K562 (cell line): ENCODE results near the gene ENTPD6. TPM values are rescaled to one million over a fixed set of nuclear protein-coding genes. Genes with fewer than 3 reads are reported as not detected.

Source experiments
- ATAC-seq: fragments of 200-7000 bp; cut with Tn5 transposase; 3 replicates; pipeline ENCODE4 v1.9.1; 2020; ENCODE audit warnings: moderate library complexity
- BruUV-seq: library from RNA; stranded (reverse); fragments of 400-500 nt; replicated peaks from 2 replicates; lab custom pipeline; 2021; lab: Mats Ljungman, UMichigan
- CTCF ChIA-PET: fragments of 300-600 bp; formaldehyde crosslinking; extraction: SDS; loops from one replicate; lab custom pipeline; 2021; ENCODE audit warnings: low intra/inter-chr PET ratio; lab: Yijun Ruan, JAX
- POLR2A ChIA-PET: fragments of 300-600, 350-650 bp; sonication (Branson Sonifier 250); formaldehyde crosslinking; extraction: SDS; loops from one replicate; lab custom pipeline; 2021; ENCODE audit warnings: antibody characterized with exemption, inconsistent platforms; lab: Yijun Ruan, JAX
- DNase-seq, 4 experiments: peaks; one replicate each; pipeline versions ENCODE4 v3.0.0 to v3.0.0-alpha.2; 2011 to 2018; ENCODE audit warnings: low spot score in 3 of 4, mixed read lengths in 3 of 4; ENCODE audit errors: extremely low read depth in 1 of 4
- FAIRE-seq: peaks from 2 replicates; lab custom pipeline; 2011; peaks lifted over from hg19 to GRCh38; lab: Jason Lieb, UNC
- H2AFZ ChIP-seq: 2 replicates; pipeline ENCODE4 v1.6.0; 2011; ENCODE audit warnings: low read depth, low read length, control low read depth, inconsistent platforms
- H3K27ac ChIP-seq: fragments of 200-600 bp; 3 replicates; pipeline ENCODE4 v1.8.0; 2011; ENCODE audit warnings: low read depth, mild to moderate bottlenecking, control low read depth, inconsistent platforms, low read length, moderate library complexity, mixed read lengths; ENCODE audit errors: extremely low read depth
- H3K27me3 ChIP-seq, 2 experiments: fragments of 300-600 bp in 1 of 2; 2 replicates in 1 of 2; 3 replicates in 1 of 2; pipeline versions ENCODE4 v1.6.0 to v1.8.0; 2011; ENCODE audit warnings: inconsistent platforms in 2 of 2, low read length in 2 of 2, mild to moderate bottlenecking in 1 of 2, mixed read lengths in 1 of 2, moderate library complexity in 1 of 2; ENCODE audit not compliant: control insufficient read depth in 2 of 2, insufficient read depth in 2 of 2
- H3K36me3 ChIP-seq: fragments of 300-600 bp; 3 replicates; pipeline ENCODE4 v1.8.0; 2011; ENCODE audit warnings: mild to moderate bottlenecking, low read length, inconsistent platforms; ENCODE audit not compliant: control insufficient read depth, insufficient read depth
- H3K4me1 ChIP-seq, 2 experiments: fragments of 200-600 bp in 1 of 2; replicated peaks in 1 of 2; 2 replicates in 1 of 2; 3 replicates in 1 of 2; pipeline versions ENCODE4 v1.5.1 to v1.8.0; 2011; ENCODE audit warnings: inconsistent platforms in 2 of 2, low read length in 2 of 2, mild to moderate bottlenecking in 1 of 2, mixed read lengths in 1 of 2, moderate library complexity in 1 of 2; ENCODE audit not compliant: control insufficient read depth in 2 of 2, insufficient read depth in 2 of 2
- H3K4me2 ChIP-seq: 2 replicates; pipeline ENCODE4 v1.6.1; 2011; ENCODE audit warnings: low read length, control low read depth, inconsistent platforms, mixed read lengths; ENCODE audit not compliant: insufficient read depth
- H3K4me3 ChIP-seq: fragments of 200-600 bp; sonication (generic), shearing (Covaris generic); 2 replicates; pipeline ENCODE4 v1.5.1; 2016; ENCODE audit warnings: control low read depth, inconsistent platforms
- H3K79me2 ChIP-seq: fragments of 200-600 bp; 3 replicates; pipeline ENCODE4 v1.8.0; 2011; ENCODE audit warnings: low read length, inconsistent platforms; ENCODE audit not compliant: control insufficient read depth, insufficient read depth
- H3K9ac ChIP-seq, 2 experiments: 2 replicates each; pipeline versions ENCODE4 v1.6.0 to v1.6.1; 2011; ENCODE audit warnings: low read depth in 2 of 2, low read length in 2 of 2, control low read depth in 1 of 2, inconsistent platforms in 1 of 2, mild to moderate bottlenecking in 1 of 2, mixed read lengths in 1 of 2; ENCODE audit not compliant: insufficient read depth in 1 of 2
- H3K9me1 ChIP-seq: one replicate; pipeline ENCODE4 v1.6.0; 2011; ENCODE audit warnings: inconsistent platforms, mild to moderate bottlenecking, low read length, moderate library complexity; ENCODE audit not compliant: control insufficient read depth, insufficient read depth
- H3K9me3 ChIP-seq: replicated peaks from 2 replicates; pipeline ENCODE4 v1.5.1; 2011; ENCODE audit warnings: low read depth, low read length, inconsistent platforms; ENCODE audit not compliant: control insufficient read depth, insufficient read depth
- H4K20me1 ChIP-seq: replicated peaks from 2 replicates; pipeline ENCODE4 v1.6.1; 2011; ENCODE audit warnings: low read length, inconsistent platforms, mixed read lengths; ENCODE audit not compliant: control insufficient read depth, insufficient read depth
- C11orf30 ChIP-seq: fragments of 450-650 bp; IDR thresholded peaks from 2 replicates; pipeline ENCODE4 v1.6.1; 2016; ENCODE audit warnings: low read depth, mild to moderate bottlenecking
- CBFA2T2 ChIP-seq: fragments of 450-650 bp; conservative IDR thresholded peaks from 2 replicates; pipeline ENCODE4 v1.6.1; 2017; ENCODE audit warnings: mild to moderate bottlenecking
- HDAC2 ChIP-seq: fragments of 450-650 bp; IDR thresholded peaks from 2 replicates; pipeline ENCODE4 v1.6.1; 2016; ENCODE audit warnings: mild to moderate bottlenecking
- IRF9 ChIP-seq: fragments of 450-650 bp; IDR thresholded peaks from 2 replicates; pipeline ENCODE4 v1.6.1; 2016; ENCODE audit warnings: missing biosample characterization, missing genetic modification characterization
- MTA2 ChIP-seq: fragments of 450-650 bp; IDR thresholded peaks from 2 replicates; pipeline ENCODE4 v1.6.1; 2016; ENCODE audit warnings: low read depth
- NFIC ChIP-seq: fragments of 450-650 bp; IDR thresholded peaks from 2 replicates; pipeline ENCODE4 v1.6.1; 2017; ENCODE audit warnings: mild to moderate bottlenecking, inconsistent platforms
- PHF21A ChIP-seq: fragments of 450-650 bp; IDR thresholded peaks from 2 replicates; pipeline ENCODE4 v1.6.1; 2017; ENCODE audit warnings: low read depth, borderline replicate concordance
- PTRF ChIP-seq: fragments of 450-650 bp; IDR thresholded peaks from 2 replicates; pipeline ENCODE4 v1.6.1; 2016; ENCODE audit warnings: mild to moderate bottlenecking, missing genetic modification characterization, missing compliant biosample characterization
- SMAD1 ChIP-seq: fragments of 150-350 bp; IDR thresholded peaks from 2 replicates; pipeline ENCODE4 v1.6.1; 2014; ENCODE audit warnings: low read length, low read depth; ENCODE audit not compliant: partially characterized antibody
- SRSF7 ChIP-seq: fragments of 200-400 bp; formaldehyde crosslinking; optimal IDR thresholded peaks from 2 replicates; pipeline ENCODE3; 2017; ENCODE audit warnings: mild to moderate bottlenecking, low read depth, low read length
- ZNF282 ChIP-seq: sonication (generic); formaldehyde crosslinking; IDR thresholded peaks from 2 replicates; pipeline ENCODE4 v1.8.1; 2023; ENCODE audit warnings: missing genetic modification reagents
- ZNF311 ChIP-seq: fragments of 250-450 bp; sonication (Bioruptor Pico); IDR thresholded peaks from 2 replicates; pipeline ENCODE4 v1.4.0; 2020; ENCODE audit warnings: mild to moderate bottlenecking, moderate library complexity
- ZNF444 ChIP-seq: fragments of 250-450 bp; sonication (Bioruptor Pico); IDR thresholded peaks from 2 replicates; pipeline ENCODE4 v1.4.0; 2020; ENCODE audit warnings: mild to moderate bottlenecking, moderate library complexity
- ZNF707 ChIP-seq: fragments of 250-450 bp; sonication (Bioruptor Pico); conservative IDR thresholded peaks from 2 replicates; pipeline ENCODE4 v1.8.0; 2022; ENCODE audit warnings: inconsistent platforms, mild to moderate bottlenecking, moderate library complexity
- ZNF764 ChIP-seq: fragments of 250-450 bp; sonication (Bioruptor Pico); IDR thresholded peaks from 2 replicates; pipeline ENCODE4 v1.4.0; 2020; ENCODE audit warnings: low read depth, mild to moderate bottlenecking, moderate library complexity
- WGBS: fragments of 100-300 bp; shearing (Covaris generic); methylation state at CpG from one replicate; pipeline ENCODE4 v1.1.6; 2016; ENCODE audit warnings: low coverage, mixed read lengths; ENCODE audit not compliant: insufficient coverage; ENCODE audit errors: missing lambda C conversion rate; 5-methylcytosine and 5-hydroxymethylcytosine counted together
- in situ Hi-C: fragments of 300-500 bp; cut with MboI; formaldehyde crosslinking; loops from 4 replicates; pipeline ENCODE4 v1.15.0; 2018; ENCODE audit warnings: inconsistent platforms, mixed read lengths
- intact Hi-C: fragments of 100-400 bp; cut with micrococcal nuclease; formaldehyde crosslinking; loops from 2 replicates; pipeline ENCODE4 v1.14.2; 2022
- polyA plus RNA-seq, 8 experiments: library from polyadenylated mRNA; depleted of rRNA in 4 of 8; stranded (reverse) in 5 of 8; unstranded in 3 of 8; fragments of >200 nt; fragmentation: Nextera tagmentation in 2 of 8; fragmentation: Illumina TruSeq in 1 of 8; extraction: Ambion mirVana in 2 of 8; extraction: Trizol in 1 of 8; gene quantifications; 2 replicates each; pipeline versions ENCODE4 v1.2.1 to v1.2.3, GENCODE V29; 2011 to 2014; ENCODE audit warnings: inconsistent platforms in 1 of 8, missing spikeins in 1 of 8
- total RNA-seq, 7 experiments: library from RNA; depleted of rRNA in 6 of 7; stranded (reverse); fragments of >200 nt in 6 of 7; fragmentation: Illumina TruSeq in 2 of 7; extraction: Trizol in 2 of 7; gene quantifications; 2 replicates each; pipeline versions ENCODE4 v1.2.1 to v1.2.3, GENCODE V29; 2011 to 2021; ENCODE audit warnings: low replicate concordance in 1 of 7

Gene ENTPD6
- total and polyA plus RNA-seq, 9 of the 15 experiments (the other 6 are each of a cell fraction or from before 2014, with no cell fraction given) = 0.82 to 36.8 (median 22.4) TPM

GRCh38 chr20:25206548-25206947 lies 11.0 kb downstream of the ENTPD6 start:
- POLR2A ChIA-PET = no interaction called here
- H3K4me2 ChIP-seq = no peak overlapping the region
- intact Hi-C loops (no loop called here), in situ Hi-C loops (no loop called here)
- peaks cover 0 to 14% of the 10 kb centered on the region in 2 experiments; a peak in 2 of 5 replicates for H3K4me1 ChIP-seq
- no TSS peak for BruUV-seq
- no peaks in the 10 kb centered on the region for H3K9me1 ChIP-seq
- 81% methylated on average over 8 of the region's 8 CpGs for WGBS
- DNase-seq (no peak), FAIRE-seq (no peak), ATAC-seq (no peak)
- no peaks in the 10 kb centered on the region for H3K9me3 ChIP-seq
- H4K20me1 ChIP-seq = peaks cover 5% of the 10 kb centered on the region; the same call in 1 of the 2 replicates
- H3K27me3 ChIP-seq = no peaks in the 10 kb centered on the region
- CTCF ChIA-PET = no interaction called here
- H3K36me3 ChIP-seq = peaks cover 12% of the 10 kb centered on the region; the same call in 2 of the 3 replicates
- H3K79me2 ChIP-seq = peaks cover 9% of the 10 kb centered on the region; the same call in 2 of the 3 replicates
- H3K9ac ChIP-seq = no peak overlapping the region
- no peak overlapping the region for H3K4me3 ChIP-seq
- no peak overlapping the region for H3K27ac ChIP-seq
- TF ChIP-seq ZNF764 (CRISPR knock-in tag) = no peak
- TF ChIP-seq ZNF444 = no peak
- no peak for TF ChIP-seq HDAC2
- TF ChIP-seq PHF21A = no peak
- TF ChIP-seq SMAD1 = no peak
- TF ChIP-seq ZNF707 (CRISPR knock-in tag) = no peak
- no peak for TF ChIP-seq SRSF7
- TF ChIP-seq IRF9 (tag) = no peak
- no peak for TF ChIP-seq ZNF311 (CRISPR knock-in tag)
- TF ChIP-seq C11orf30 = no peak
- TF ChIP-seq NFIC = no peak
- TF ChIP-seq CBFA2T2 = no peak
- TF ChIP-seq ZNF282 (CRISPR knock-in tag) = no peak
- TF ChIP-seq MTA2 = no peak
- TF ChIP-seq PTRF = no peak
- no peak overlapping the region for H2AFZ ChIP-seq
